HepG2 (cell line): ENCODE data around the gene RIMBP2. TPM values are rescaled to one million over a fixed set of nuclear protein-coding genes. Genes with fewer than 3 reads are reported as not detected.

Experiments used
- ATAC-seq: fragments of 200-7000 bp; cut with Tn5 transposase; 3 replicates; pipeline ENCODE4 v1.9.1; 2020; ENCODE audit warnings: mild to moderate bottlenecking, moderate library complexity
- BruUV-seq: library from RNA; stranded (reverse); fragments of 400-500 nt; replicated peaks from 2 replicates; lab custom pipeline; 2021; lab: Mats Ljungman, UMichigan
- CTCF ChIA-PET: fragments of 300-600 bp; formaldehyde crosslinking; extraction: SDS; loops from one replicate; lab custom pipeline; 2021; ENCODE audit warnings: low total read pairs, inconsistent platforms, low intra/inter-chr PET ratio; lab: Yijun Ruan, JAX
- POLR2A ChIA-PET: fragments of 350-600 bp; sonication (Branson Sonifier 250); formaldehyde crosslinking; loops from one replicate; lab custom pipeline; 2020; ENCODE audit warnings: antibody characterized with exemption, inconsistent platforms; lab: Yijun Ruan, JAX
- DNase-seq: peaks from one replicate; pipeline ENCODE4 v3.0.0-alpha.2; 2015; ENCODE audit warnings: low spot score
- FAIRE-seq: peaks from 3 replicates; lab custom pipeline; 2011; peaks lifted over from hg19 to GRCh38; lab: Jason Lieb, UNC
- H2AFZ ChIP-seq: one replicate; pipeline ENCODE4 v1.6.1; 2011; ENCODE audit warnings: low read length, inconsistent platforms
- H3K27ac ChIP-seq: fragments of 300-600 bp; 3 replicates; pipeline ENCODE4 v1.8.0; 2011; ENCODE audit warnings: mixed run types, mild to moderate bottlenecking, mixed read lengths, low read length, inconsistent platforms; ENCODE audit not compliant: insufficient read depth; ENCODE audit errors: extremely low read length
- H3K27me3 ChIP-seq, 2 experiments: fragments of 200-600 bp in 1 of 2; 2 replicates in 1 of 2; 3 replicates in 1 of 2; pipeline versions ENCODE4 v1.6.0 to v1.8.0; 2011; ENCODE audit warnings: low read length in 2 of 2, mild to moderate bottlenecking in 2 of 2, moderate library complexity in 2 of 2, inconsistent platforms in 1 of 2; ENCODE audit not compliant: insufficient read depth in 2 of 2, control insufficient read depth in 1 of 2
- H3K36me3 ChIP-seq, 2 experiments: fragments of 200-600 bp in 1 of 2; replicated peaks in 1 of 2; 2 replicates in 1 of 2; 3 replicates in 1 of 2; pipeline versions ENCODE4 v1.5.1 to v1.8.0; 2011; ENCODE audit warnings: low read length in 2 of 2, inconsistent platforms in 1 of 2; ENCODE audit not compliant: insufficient read depth in 2 of 2, control insufficient read depth in 1 of 2
- H3K4me1 ChIP-seq: 2 replicates; pipeline ENCODE4 v1.5.1; 2012; ENCODE audit warnings: low read length, inconsistent platforms; ENCODE audit not compliant: insufficient read depth
- H3K4me2 ChIP-seq: 2 replicates; pipeline ENCODE4 v1.6.0; 2011; ENCODE audit warnings: low read depth, low read length, inconsistent platforms
- H3K4me3 ChIP-seq, 3 experiments: fragments of 200-600 bp in 1 of 3; sonication (generic), shearing (Covaris generic) in 1 of 3; replicated peaks in 1 of 3; 2 replicates each; pipeline ENCODE4 v1.5.1; 2011 to 2016; ENCODE audit warnings: low read length in 3 of 3, inconsistent platforms in 2 of 3, low read depth in 2 of 3, mild to moderate bottlenecking in 2 of 3, control low read depth in 1 of 3, mixed read lengths in 1 of 3; ENCODE audit not compliant: insufficient read depth in 1 of 3
- H3K79me2 ChIP-seq: one replicate; pipeline ENCODE4 v1.6.1; 2011; ENCODE audit warnings: low read length, inconsistent platforms; ENCODE audit not compliant: insufficient read depth
- H3K9ac ChIP-seq: 2 replicates; pipeline ENCODE4 v1.6.0; 2011; ENCODE audit warnings: mild to moderate bottlenecking, low read depth, low read length, inconsistent platforms; ENCODE audit not compliant: insufficient read depth
- H3K9me3 ChIP-seq: 2 replicates; pipeline ENCODE4 v1.5.1; 2012; ENCODE audit warnings: mild to moderate bottlenecking, low read length
- H4K20me1 ChIP-seq: 2 replicates; pipeline ENCODE4 v1.6.0; 2011; ENCODE audit warnings: inconsistent platforms, mild to moderate bottlenecking, low read length, moderate library complexity; ENCODE audit not compliant: insufficient read depth
- BCL6 ChIP-seq: IDR thresholded peaks from 2 replicates; pipeline ENCODE4 v1.6.1; 2016; ENCODE audit warnings: missing genetic modification reagents, missing compliant biosample characterization
- CBX1 ChIP-seq: IDR thresholded peaks from one replicate; pipeline ENCODE4 v1.6.1; 2016; ENCODE audit warnings: antibody characterized with exemption, low read depth
- FLYWCH1 ChIP-seq: sonication (generic); formaldehyde crosslinking; IDR thresholded peaks from 2 replicates; pipeline ENCODE4 v1.8.1; 2023; ENCODE audit warnings: mild to moderate bottlenecking, missing genetic modification reagents
- TCF12 ChIP-seq, 2 experiments: fragments of 450-650 bp in 1 of 2; sonication (generic) in 1 of 2; formaldehyde crosslinking in 1 of 2; IDR thresholded peaks; 2 replicates each; pipeline versions ENCODE4 v1.6.1 to v1.8.0; 2017 to 2022; ENCODE audit warnings: antibody characterized with exemption in 1 of 2, mild to moderate bottlenecking in 1 of 2, missing genetic modification reagents in 1 of 2, moderate library complexity in 1 of 2
- TCF7 ChIP-seq: sonication (generic); IDR thresholded peaks from 2 replicates; pipeline ENCODE4 v1.6.1; 2016; ENCODE audit warnings: antibody characterized with exemption, low read depth
- TCF7L2 ChIP-seq: IDR thresholded peaks from 2 replicates; pipeline ENCODE4 v1.6.1; 2011; ENCODE audit warnings: mild to moderate bottlenecking, low read depth, low read length, moderate library complexity
- ZNF225 ChIP-seq: sonication (generic); formaldehyde crosslinking; IDR thresholded peaks from 2 replicates; pipeline ENCODE4 v1.4.0; 2020; ENCODE audit warnings: mild to moderate bottlenecking, missing genetic modification reagents
- ZNF441 ChIP-seq: sonication (generic); formaldehyde crosslinking; IDR thresholded peaks from 2 replicates; pipeline ENCODE4 v1.7.0; 2021; ENCODE audit warnings: missing genetic modification reagents, borderline replicate concordance
- WGBS: methylation state at CpG from one replicate; pipeline ENCODE4 v1.1.6; 2017; ENCODE audit warnings: low lambda C conversion rate; 5-methylcytosine and 5-hydroxymethylcytosine counted together
- in situ Hi-C: cut with HindIII; loops from 2 replicates; pipeline ENCODE4 v1.10.0; 2017; ENCODE audit warnings: low pct_unique_long_range_greater_than_20kb; ENCODE audit not compliant: extremely low pct_ligation_motif_present
- intact Hi-C: fragments of 100-400 bp; cut with micrococcal nuclease; formaldehyde crosslinking; loops from one replicate; pipeline ENCODE4 v1.10.0; 2022; ENCODE audit not compliant: unreplicated experiment
- polyA plus RNA-seq, 8 experiments: library from polyadenylated mRNA; depleted of rRNA in 3 of 8; stranded (reverse) in 7 of 8; unstranded in 1 of 8; fragments of >200 nt; fragmentation: Illumina TruSeq in 4 of 8; extraction: Trizol in 4 of 8; gene quantifications; 2 replicates each; pipeline versions ENCODE4 v1.2.1 to v1.2.3, GENCODE V29; 2011 to 2016; ENCODE audit warnings: low read depth in 4 of 8, missing spikeins in 1 of 8, mixed read lengths in 1 of 8; ENCODE audit not compliant: insufficient read depth in 1 of 8
- total RNA-seq, 5 experiments: library from RNA; depleted of rRNA; stranded (reverse); fragments of >200 nt; fragmentation: Illumina TruSeq; extraction: Trizol; gene quantifications; 2 replicates each; pipeline ENCODE4 v1.2.3, GENCODE V29; 2016; ENCODE audit warnings: low read depth in 1 of 5
- TF ChIP-seq, protein P1 (sequence below): sonication (generic); formaldehyde crosslinking; IDR thresholded peaks from 2 replicates; pipeline ENCODE4 v1.5.1; 2020; ENCODE audit warnings: mild to moderate bottlenecking, missing genetic modification reagents, moderate library complexity
- TF ChIP-seq, protein P2 (sequence below): sonication (generic); formaldehyde crosslinking; IDR thresholded peaks from 2 replicates; pipeline ENCODE4 v1.4.0; 2020; ENCODE audit warnings: missing genetic modification reagents
- TF ChIP-seq, protein P3 (sequence below): sonication (generic); formaldehyde crosslinking; IDR thresholded peaks from 2 replicates; pipeline ENCODE4 v1.5.1; 2020; ENCODE audit warnings: missing genetic modification reagents, mild to moderate bottlenecking, borderline replicate concordance
- TF ChIP-seq, protein P4 (sequence below): sonication (generic); formaldehyde crosslinking; IDR thresholded peaks from 2 replicates; pipeline ENCODE4 v1.9.0; 2021; ENCODE audit warnings: missing genetic modification reagents, borderline replicate concordance
- TF ChIP-seq, protein P5 (sequence below), 2 experiments: IDR thresholded peaks; 2 replicates each; pipeline ENCODE4 v1.6.1; 2011 to 2012; ENCODE audit warnings: low read length in 2 of 2, borderline replicate concordance in 1 of 2, low read depth in 1 of 2, mild to moderate bottlenecking in 1 of 2, moderate library complexity in 1 of 2

Gene RIMBP2
- total and polyA plus RNA-seq, 2 of the 13 experiments (the other 11 are each of a cell fraction or from before 2014, with no cell fraction given) = 0.03 TPM; not detected in 1

DNA sequence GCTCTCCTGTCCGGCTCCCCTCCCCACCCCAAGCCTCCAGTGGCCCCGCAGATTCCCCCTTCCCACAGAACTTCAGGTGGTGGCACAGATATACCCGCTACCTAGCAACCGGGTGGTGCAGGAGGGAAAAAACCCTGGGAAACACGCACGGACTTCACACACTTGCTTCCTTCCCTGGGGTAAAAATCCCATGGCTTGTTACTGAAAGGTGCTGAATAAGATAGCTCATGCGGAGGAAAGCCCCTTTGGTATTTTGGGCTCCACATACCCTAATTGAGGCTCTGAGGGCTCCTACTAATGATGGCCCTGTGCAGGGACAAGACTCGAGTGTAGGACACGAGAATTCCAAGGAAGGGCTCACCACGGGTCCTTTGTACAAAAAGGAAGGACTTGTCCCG is 869 bp upstream of the RIMBP2 start:
- no peaks in the 10 kb centered on the region for H3K4me1 ChIP-seq
- POLR2A ChIA-PET = no interaction called here
- H3K9me3 ChIP-seq = 0 out of 2 replicates have a peak, but pooled peaks cover 3% of the 10 kb centered on the region
- in situ Hi-C loops = no loop called here
- H4K20me1 ChIP-seq = no peaks in the 10 kb centered on the region
- CTCF ChIA-PET = no interaction called here
- H3K36me3 ChIP-seq = no peaks in the 10 kb centered on the region
- no TSS peak for BruUV-seq
- ATAC-seq (no peak), FAIRE-seq (no peak)
- H3K27me3 ChIP-seq = peaks cover 7 to 65% of the 10 kb centered on the region in 2 experiments; a peak in 4 of 5 replicates
- no peak overlapping the region for H3K4me2 ChIP-seq
- H3K4me3 ChIP-seq = no peak overlapping the region
- no peaks in the 10 kb centered on the region for H3K79me2 ChIP-seq
- no peak overlapping the region for H3K27ac ChIP-seq
- H3K9ac ChIP-seq = no peak overlapping the region
- H2AFZ ChIP-seq = no peak overlapping the region
- TF ChIP-seq, protein P1, sequence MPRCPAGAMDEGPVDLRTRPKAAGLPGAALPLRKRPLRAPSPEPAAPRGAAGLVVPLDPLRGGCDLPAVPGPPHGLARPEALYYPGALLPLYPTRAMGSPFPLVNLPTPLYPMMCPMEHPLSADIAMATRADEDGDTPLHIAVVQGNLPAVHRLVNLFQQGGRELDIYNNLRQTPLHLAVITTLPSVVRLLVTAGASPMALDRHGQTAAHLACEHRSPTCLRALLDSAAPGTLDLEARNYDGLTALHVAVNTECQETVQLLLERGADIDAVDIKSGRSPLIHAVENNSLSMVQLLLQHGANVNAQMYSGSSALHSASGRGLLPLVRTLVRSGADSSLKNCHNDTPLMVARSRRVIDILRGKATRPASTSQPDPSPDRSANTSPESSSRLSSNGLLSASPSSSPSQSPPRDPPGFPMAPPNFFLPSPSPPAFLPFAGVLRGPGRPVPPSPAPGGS = no peak
- TF ChIP-seq TCF12 (IDR thresholded peaks at IDR 0.05) = no peak
- TF ChIP-seq TCF12 (CRISPR knock-in tag; IDR thresholded peaks at IDR 0.05) = no peak
- no peak for TF ChIP-seq FLYWCH1 (CRISPR knock-in tag)
- TF ChIP-seq ZNF441 (CRISPR knock-in tag) = no peak
- TF ChIP-seq ZNF225 (CRISPR knock-in tag) = no peak
- TF ChIP-seq TCF7L2 = no peak
- no peak for TF ChIP-seq TCF7
- TF ChIP-seq, protein P2, sequence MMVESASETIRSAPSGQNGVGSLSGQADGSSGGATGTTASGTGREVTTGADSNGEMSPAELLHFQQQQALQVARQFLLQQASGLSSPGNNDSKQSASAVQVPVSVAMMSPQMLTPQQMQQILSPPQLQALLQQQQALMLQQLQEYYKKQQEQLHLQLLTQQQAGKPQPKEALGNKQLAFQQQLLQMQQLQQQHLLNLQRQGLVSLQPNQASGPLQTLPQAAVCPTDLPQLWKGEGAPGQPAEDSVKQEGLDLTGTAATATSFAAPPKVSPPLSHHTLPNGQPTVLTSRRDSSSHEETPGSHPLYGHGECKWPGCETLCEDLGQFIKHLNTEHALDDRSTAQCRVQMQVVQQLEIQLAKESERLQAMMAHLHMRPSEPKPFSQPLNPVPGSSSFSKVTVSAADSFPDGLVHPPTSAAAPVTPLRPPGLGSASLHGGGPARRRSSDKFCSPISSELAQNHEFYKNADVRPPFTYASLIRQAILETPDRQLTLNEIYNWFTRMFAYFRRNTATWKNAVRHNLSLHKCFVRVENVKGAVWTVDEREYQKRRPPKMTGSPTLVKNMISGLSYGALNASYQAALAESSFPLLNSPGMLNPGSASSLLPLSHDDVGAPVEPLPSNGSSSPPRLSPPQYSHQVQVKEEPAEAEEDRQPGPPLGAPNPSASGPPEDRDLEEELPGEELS (CRISPR knock-in tag) = no peak
- TF ChIP-seq, protein P3, sequence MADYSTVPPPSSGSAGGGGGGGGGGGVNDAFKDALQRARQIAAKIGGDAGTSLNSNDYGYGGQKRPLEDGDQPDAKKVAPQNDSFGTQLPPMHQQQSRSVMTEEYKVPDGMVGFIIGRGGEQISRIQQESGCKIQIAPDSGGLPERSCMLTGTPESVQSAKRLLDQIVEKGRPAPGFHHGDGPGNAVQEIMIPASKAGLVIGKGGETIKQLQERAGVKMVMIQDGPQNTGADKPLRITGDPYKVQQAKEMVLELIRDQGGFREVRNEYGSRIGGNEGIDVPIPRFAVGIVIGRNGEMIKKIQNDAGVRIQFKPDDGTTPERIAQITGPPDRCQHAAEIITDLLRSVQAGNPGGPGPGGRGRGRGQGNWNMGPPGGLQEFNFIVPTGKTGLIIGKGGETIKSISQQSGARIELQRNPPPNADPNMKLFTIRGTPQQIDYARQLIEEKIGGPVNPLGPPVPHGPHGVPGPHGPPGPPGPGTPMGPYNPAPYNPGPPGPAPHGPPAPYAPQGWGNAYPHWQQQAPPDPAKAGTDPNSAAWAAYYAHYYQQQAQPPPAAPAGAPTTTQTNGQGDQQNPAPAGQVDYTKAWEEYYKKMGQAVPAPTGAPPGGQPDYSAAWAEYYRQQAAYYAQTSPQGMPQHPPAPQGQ (CRISPR knock-in tag) = no peak
- TF ChIP-seq, protein P4, sequence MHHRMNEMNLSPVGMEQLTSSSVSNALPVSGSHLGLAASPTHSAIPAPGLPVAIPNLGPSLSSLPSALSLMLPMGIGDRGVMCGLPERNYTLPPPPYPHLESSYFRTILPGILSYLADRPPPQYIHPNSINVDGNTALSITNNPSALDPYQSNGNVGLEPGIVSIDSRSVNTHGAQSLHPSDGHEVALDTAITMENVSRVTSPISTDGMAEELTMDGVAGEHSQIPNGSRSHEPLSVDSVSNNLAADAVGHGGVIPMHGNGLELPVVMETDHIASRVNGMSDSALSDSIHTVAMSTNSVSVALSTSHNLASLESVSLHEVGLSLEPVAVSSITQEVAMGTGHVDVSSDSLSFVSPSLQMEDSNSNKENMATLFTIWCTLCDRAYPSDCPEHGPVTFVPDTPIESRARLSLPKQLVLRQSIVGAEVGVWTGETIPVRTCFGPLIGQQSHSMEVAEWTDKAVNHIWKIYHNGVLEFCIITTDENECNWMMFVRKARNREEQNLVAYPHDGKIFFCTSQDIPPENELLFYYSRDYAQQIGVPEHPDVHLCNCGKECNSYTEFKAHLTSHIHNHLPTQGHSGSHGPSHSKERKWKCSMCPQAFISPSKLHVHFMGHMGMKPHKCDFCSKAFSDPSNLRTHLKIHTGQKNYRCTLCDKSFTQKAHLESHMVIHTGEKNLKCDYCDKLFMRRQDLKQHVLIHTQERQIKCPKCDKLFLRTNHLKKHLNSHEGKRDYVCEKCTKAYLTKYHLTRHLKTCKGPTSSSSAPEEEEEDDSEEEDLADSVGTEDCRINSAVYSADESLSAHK (CRISPR knock-in tag) = no peak
- no peak for TF ChIP-seq CBX1
- TF ChIP-seq, protein P5, sequence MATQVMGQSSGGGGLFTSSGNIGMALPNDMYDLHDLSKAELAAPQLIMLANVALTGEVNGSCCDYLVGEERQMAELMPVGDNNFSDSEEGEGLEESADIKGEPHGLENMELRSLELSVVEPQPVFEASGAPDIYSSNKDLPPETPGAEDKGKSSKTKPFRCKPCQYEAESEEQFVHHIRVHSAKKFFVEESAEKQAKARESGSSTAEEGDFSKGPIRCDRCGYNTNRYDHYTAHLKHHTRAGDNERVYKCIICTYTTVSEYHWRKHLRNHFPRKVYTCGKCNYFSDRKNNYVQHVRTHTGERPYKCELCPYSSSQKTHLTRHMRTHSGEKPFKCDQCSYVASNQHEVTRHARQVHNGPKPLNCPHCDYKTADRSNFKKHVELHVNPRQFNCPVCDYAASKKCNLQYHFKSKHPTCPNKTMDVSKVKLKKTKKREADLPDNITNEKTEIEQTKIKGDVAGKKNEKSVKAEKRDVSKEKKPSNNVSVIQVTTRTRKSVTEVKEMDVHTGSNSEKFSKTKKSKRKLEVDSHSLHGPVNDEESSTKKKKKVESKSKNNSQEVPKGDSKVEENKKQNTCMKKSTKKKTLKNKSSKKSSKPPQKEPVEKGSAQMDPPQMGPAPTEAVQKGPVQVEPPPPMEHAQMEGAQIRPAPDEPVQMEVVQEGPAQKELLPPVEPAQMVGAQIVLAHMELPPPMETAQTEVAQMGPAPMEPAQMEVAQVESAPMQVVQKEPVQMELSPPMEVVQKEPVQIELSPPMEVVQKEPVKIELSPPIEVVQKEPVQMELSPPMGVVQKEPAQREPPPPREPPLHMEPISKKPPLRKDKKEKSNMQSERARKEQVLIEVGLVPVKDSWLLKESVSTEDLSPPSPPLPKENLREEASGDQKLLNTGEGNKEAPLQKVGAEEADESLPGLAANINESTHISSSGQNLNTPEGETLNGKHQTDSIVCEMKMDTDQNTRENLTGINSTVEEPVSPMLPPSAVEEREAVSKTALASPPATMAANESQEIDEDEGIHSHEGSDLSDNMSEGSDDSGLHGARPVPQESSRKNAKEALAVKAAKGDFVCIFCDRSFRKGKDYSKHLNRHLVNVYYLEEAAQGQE (IDR thresholded peaks at IDR 0.05; ENCODE audit: borderline replicate concordance in 1 of 2, low read depth in 1 of 2, low read length in 2 of 2) = no peak
- no peak for TF ChIP-seq BCL6 (CRISPR knock-in tag)
- TF ChIP-seq, all 625 proteins: peak for 0
- 13% methylated on average over 11 of the region's 11 CpGs for WGBS
- DNase-seq = no peak
- intact Hi-C loops = no loop called here
